ENCODE data around the gene TPRX2.
"Not testable (repeated sequence)": the region's sequence is repeated elsewhere in the genome, so short reads cannot be mapped to it uniquely, and the experiment has no call there.

Gene TPRX2

GRCh38 chr19:47858646-47859285 is at the start of gene TPRX2:
TSS of gene TPRX2 (plus strand) at chr19:47859235. CDS start at chr19:47859247, 12 bp downstream.
- not testable (repeated sequence) for DNase-seq

GRCh38 chr19:47813304-47813994 is 45.6 kb upstream of the TPRX2 start:
- DNase-seq, result peak; percentile 20

GRCh38 chr19:47813995-47814328 is 45.1 kb upstream of the TPRX2 start:
- no peak for DNase-seq

GRCh38 chr19:47816270-47816669 is 42.8 kb upstream of the TPRX2 start:
- not testable (repeated sequence) for DNase-seq

GRCh38 chr19:47818221-47818620 is 40.8 kb upstream of the TPRX2 start:
- not testable (repeated sequence) for DNase-seq

- no peak for DNase-seq
Observed at GRCh38 chr19:47819858-47820257, 39.2 kb upstream of the TPRX2 start.

GRCh38 chr19:47820410-47820809 is 38.6 kb upstream of the TPRX2 start:
- no peak for DNase-seq

GRCh38 chr19:47821460-47822020 is 37.5 kb upstream of the TPRX2 start, which contains the start of gene CRX:
TSS of gene CRX (plus strand) at chr19:47821937. CDS start at chr19:47834444, 12,507 bp downstream.
- DNase-seq, result no peak

GRCh38 chr19:47824396-47824795 is 34.6 kb upstream of the TPRX2 start:
- DNase-seq, result no peak

GRCh38 chr19:47826800-47827199 is 32.2 kb upstream of the TPRX2 start:
- DNase-seq, result no peak

GRCh38 chr19:47832723-47833122 is 26.3 kb upstream of the TPRX2 start:
- no peak for DNase-seq

- DNase-seq, result no peak
Observed at GRCh38 chr19:47836038-47836437, 23.0 kb upstream of the TPRX2 start.

GRCh38 chr19:47839411-47839810 is 19.6 kb upstream of the TPRX2 start:
- no peak for DNase-seq

- no peak for DNase-seq
Observed at GRCh38 chr19:47839913-47840312, 19.1 kb upstream of the TPRX2 start.

GRCh38 chr19:47842941-47843340 is 16.1 kb upstream of the TPRX2 start:
- DNase-seq, result no peak

- DNase-seq, result no peak
Observed at GRCh38 chr19:47848425-47848822, 10.6 kb upstream of the TPRX2 start.

GRCh38 chr19:47848823-47849473 is 10.1 kb upstream of the TPRX2 start:
- no peak for DNase-seq

GRCh38 chr19:47853003-47853402 is 6.0 kb upstream of the TPRX2 start:
- DNase-seq, result no peak

- no peak for DNase-seq
Observed at GRCh38 chr19:47854459-47854858, 4.6 kb upstream of the TPRX2 start.

- DNase-seq, result not testable (repeated sequence)
Observed at GRCh38 chr19:47858231-47858630, 804 bp upstream of the TPRX2 start.

GRCh38 chr19:47859838-47860237 is 803 bp downstream of the TPRX2 start:
- not testable (repeated sequence) for DNase-seq

GRCh38 chr19:47860602-47861297 is 1.7 kb downstream of the TPRX2 start:
- no peak for DNase-seq

- DNase-seq, result no peak
Observed at GRCh38 chr19:47861630-47862029, 2.6 kb downstream of the TPRX2 start.
